ENCODE results near the gene OXLD1.
"Not testable (repeated sequence)": the region's sequence is repeated elsewhere in the genome, so short reads cannot be mapped to it uniquely, and the experiment has no call there.

OXLD1 gene

GRCh38 chr17:81676906-81677305 is 10.5 kb upstream of the OXLD1 start:
- Histone ChIP-seq H3K4me3 (no peak overlapping the region), H3K27me3 (no peaks in the 10 kb centered on the region), H3K9me3 (no peaks in the 10 kb centered on the region), H3K36me3 (peaks cover 10 to 48% (median 30%) of the 10 kb centered on the region in 3 donors), H3K27ac (no peak overlapping the region), H3K4me1 (peaks cover 0 to 18% (median under 1%) of the 10 kb centered on the region in 4 donors)
- DNase-seq: no peak
- no peak for TF ChIP-seq CTCF (IDR thresholded peaks at IDR 0.05)
- intact Hi-C loops (cut with DNase I; ENCODE audit: low total_unique reads): no loop called here

- H3K27me3 ChIP-seq; H3K27ac ChIP-seq; H3K9me3 ChIP-seq; H3K4me3 ChIP-seq; DNase-seq; intact Hi-C loops (cut with DNase I; ENCODE audit: low total_unique reads): not testable (repeated sequence)
- H3K36me3 ChIP-seq: peaks cover 16 to 51% (median 33%) of the 10 kb centered on the region in 3 donors
- H3K4me1 ChIP-seq: peaks cover 0 to 12% (median 0%) of the 10 kb centered on the region in 4 donors
- peak; percentile 58 for TF ChIP-seq CTCF (IDR thresholded peaks at IDR 0.05)
Measured at GRCh38 chr17:81675515-81676221, 9.3 kb upstream of the OXLD1 start.

- peaks cover 0 to 12% (median 0%) of the 10 kb centered on the region in 4 donors for H3K4me1 ChIP-seq
- H3K36me3 ChIP-seq: peaks cover 29 to 59% (median 47%) of the 10 kb centered on the region in 3 donors
- intact Hi-C loops (cut with DNase I; ENCODE audit: low total_unique reads): no loop called here
- H3K4me3 ChIP-seq: no peak overlapping the region
- no peaks in the 10 kb centered on the region for H3K27me3 ChIP-seq
- no peaks in the 10 kb centered on the region for H3K9me3 ChIP-seq
- no peak for TF ChIP-seq CTCF (IDR thresholded peaks at IDR 0.05)
- DNase-seq: no peak
- H3K27ac ChIP-seq: no peak overlapping the region
Measured at GRCh38 chr17:81673561-81674258, 7.3 kb upstream of the OXLD1 start.

- H3K27me3 ChIP-seq: no peaks in the 10 kb centered on the region
- peaks cover 0 to 17% (median 3%) of the 10 kb centered on the region in 4 donors for H3K4me1 ChIP-seq
- intact Hi-C loops (cut with DNase I; ENCODE audit: low total_unique reads): no loop called here
- no peak overlapping the region for H3K4me3 ChIP-seq
- no peak overlapping the region for H3K27ac ChIP-seq
- peaks cover 29 to 59% (median 47%) of the 10 kb centered on the region in 3 donors for H3K36me3 ChIP-seq
- H3K9me3 ChIP-seq: no peaks in the 10 kb centered on the region
- no peak for TF ChIP-seq CTCF (IDR thresholded peaks at IDR 0.05)
- DNase-seq: no peak
Measured at GRCh38 chr17:81672954-81673353, 6.5 kb upstream of the OXLD1 start.

GRCh38 chr17:81672504-81672903 is 6.1 kb upstream of the OXLD1 start:
- Histone ChIP-seq H3K9me3 (no peaks in the 10 kb centered on the region), H3K4me1 (peaks cover 0 to 21% (median 8%) of the 10 kb centered on the region in 4 donors), H3K36me3 (peaks cover 29 to 59% (median 47%) of the 10 kb centered on the region in 3 donors), H3K27ac (no peak overlapping the region), H3K4me3 (no peak overlapping the region), H3K27me3 (no peaks in the 10 kb centered on the region)
- intact Hi-C loops (cut with DNase I; ENCODE audit: low total_unique reads): no loop called here
- DNase-seq: no peak
- TF ChIP-seq CTCF (IDR thresholded peaks at IDR 0.05): no peak
